GM12874 (cell line): ENCODE measurements around the gene RANGAP1.

Experiments
- TF ChIP-seq, protein P1 (sequence below): IDR thresholded peaks from 2 replicates; pipeline ENCODE4 v1.5.1; 2011; ENCODE audit warnings: low read depth, mild to moderate bottlenecking, control low read depth, low read length, moderate library complexity; ENCODE audit not compliant: insufficient read depth

RANGAP1 gene

DNA sequence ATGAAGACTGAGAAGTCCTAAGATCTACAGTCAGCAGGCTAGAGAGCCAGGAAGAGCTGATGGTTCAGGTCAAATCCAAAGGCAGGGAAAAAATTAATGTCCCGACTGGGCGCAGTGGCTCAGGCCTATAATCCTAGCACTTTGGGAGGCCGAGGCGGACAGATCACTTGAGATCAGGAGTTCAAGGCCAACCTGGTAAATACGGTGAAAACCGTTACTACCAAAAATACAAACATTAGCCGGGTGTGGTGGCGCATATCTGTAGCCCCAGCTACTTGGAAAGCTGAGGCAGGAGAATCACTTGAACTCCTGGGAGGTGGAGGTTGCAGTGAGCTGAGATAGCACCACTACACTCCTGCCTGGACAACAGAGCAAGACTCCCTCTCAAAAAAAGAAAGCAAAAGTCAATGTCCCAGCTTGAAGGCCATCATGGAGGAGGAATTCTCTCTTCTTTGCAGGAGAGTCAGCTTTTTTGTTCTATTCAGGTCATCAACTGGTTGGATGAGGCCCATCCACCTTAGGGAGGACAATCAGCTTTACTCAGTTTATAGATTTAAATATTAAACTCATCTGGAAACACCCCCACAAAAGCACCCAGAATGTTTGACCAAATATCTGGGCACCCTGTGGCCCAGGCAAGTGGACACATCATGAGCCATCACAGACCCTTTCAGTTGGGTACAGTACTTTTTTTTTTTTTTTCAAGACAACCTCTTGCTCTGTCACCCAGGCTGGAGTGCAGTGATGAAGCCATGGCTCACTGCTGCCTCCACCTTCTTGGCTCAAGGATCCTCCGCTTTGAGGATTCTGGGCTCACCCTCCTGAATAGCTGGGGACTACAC, 11.1 kb upstream of the RANGAP1 start:
- TF ChIP-seq, protein P1, sequence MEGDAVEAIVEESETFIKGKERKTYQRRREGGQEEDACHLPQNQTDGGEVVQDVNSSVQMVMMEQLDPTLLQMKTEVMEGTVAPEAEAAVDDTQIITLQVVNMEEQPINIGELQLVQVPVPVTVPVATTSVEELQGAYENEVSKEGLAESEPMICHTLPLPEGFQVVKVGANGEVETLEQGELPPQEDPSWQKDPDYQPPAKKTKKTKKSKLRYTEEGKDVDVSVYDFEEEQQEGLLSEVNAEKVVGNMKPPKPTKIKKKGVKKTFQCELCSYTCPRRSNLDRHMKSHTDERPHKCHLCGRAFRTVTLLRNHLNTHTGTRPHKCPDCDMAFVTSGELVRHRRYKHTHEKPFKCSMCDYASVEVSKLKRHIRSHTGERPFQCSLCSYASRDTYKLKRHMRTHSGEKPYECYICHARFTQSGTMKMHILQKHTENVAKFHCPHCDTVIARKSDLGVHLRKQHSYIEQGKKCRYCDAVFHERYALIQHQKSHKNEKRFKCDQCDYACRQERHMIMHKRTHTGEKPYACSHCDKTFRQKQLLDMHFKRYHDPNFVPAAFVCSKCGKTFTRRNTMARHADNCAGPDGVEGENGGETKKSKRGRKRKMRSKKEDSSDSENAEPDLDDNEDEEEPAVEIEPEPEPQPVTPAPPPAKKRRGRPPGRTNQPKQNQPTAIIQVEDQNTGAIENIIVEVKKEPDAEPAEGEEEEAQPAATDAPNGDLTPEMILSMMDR, result no peak

DNA sequence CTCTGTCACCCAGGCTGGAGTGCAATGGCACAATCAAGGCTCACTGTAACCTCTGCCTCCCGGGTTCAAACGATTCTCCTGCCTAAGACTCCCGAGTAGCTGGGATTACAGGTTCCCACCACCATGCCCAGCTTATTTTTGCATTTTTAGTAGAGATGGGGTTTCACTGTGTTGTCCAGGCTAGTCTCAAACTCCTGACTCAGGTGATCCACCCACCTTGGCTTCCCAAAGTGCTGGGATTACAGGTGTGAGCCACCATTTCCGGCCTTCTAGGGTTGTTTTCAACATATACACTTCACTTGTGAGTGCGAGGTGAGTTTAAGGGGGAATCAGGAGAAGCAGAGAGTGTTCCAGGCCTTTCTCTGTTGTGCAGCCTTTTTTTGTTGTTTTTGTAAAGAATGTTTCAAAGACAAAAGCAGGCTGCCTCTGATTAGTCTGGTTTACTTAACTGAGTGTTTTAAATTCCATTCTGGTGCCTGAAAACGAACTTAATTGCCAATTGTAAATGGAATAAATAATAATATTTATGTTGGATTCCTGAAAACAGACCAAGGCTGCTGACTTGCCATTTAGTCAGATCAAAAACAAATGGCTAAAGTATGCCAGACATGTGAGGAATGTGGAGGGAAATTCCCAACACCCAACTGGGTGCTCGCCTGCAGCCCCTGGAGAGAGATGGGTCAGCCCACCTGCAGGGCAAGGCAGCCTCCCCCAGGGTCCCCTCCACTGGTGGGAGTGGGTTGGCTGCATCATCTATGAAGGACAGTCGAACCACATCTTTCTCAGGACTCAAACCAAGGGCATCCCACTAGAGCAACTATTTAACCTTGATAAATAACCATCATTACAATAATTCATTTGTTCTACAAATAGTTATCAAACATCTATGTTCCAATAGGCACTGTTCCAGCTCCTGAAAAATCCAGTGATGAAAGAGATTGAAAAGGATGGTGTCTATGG, 4.6 kb upstream of the RANGAP1 start:
- TF ChIP-seq, protein P1, result no peak

- TF ChIP-seq, protein P1, result no peak
Measured at GRCh38 chr22:41289671-41290070, 3.7 kb upstream of the RANGAP1 start.

DNA sequence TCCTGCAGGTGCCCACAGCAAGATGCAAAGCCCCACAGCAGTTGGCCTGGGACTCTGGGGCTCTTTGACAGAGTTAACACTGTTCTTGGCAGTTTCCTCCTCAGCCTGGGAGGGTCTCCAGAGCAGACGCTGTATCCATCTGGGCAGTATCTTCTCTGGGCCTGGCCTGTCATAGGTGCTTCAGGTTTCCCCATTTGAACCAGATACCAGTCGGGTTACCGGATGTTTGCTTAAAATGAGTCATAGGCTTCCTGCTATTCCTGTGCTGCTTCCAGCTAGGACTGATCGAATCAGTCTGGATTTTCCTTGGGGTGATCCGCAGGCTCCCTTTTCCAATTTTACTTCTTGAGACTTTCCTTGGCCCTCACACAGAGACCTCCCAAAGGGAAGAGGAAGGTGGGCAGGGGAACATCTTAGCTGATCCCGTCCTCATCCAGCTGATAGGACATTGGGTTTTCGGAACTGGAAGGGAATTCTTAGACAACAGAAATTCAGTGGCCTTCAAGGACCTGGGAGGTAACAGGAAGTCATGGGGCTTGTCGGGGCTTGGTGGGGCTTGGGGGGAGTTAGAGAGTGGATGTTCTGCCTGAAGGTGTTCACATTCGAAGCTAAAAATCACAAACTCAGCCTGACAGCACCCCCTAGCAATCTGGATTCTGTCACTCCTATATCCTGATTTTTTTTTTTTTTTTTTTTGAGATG, 2.4 kb upstream of the RANGAP1 start:
- TF ChIP-seq, protein P1, result no peak

DNA sequence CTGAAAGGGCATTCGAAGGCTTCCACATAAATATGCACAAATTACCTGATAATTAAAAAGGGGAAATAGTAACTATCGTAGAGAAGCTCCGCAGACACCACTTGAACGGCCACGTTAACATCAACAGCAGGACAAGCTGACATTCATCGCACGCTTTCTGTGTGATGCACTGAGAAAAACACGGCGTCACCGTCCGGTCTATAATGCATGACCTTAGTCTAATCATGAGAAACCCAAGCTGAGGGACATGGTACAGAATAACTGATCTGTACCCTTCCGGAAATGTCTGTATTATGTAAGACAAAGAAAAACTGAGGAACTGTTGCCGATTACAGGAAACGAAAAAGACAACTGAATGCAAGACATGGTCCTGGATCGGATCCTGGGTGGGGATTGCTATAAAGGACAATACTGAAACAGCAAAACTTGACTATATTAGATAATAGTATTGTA, 678 bp upstream of the RANGAP1 start:
- TF ChIP-seq, protein P1, result no peak

GRCh38 chr22:41285441-41285819, 557 bp downstream of the RANGAP1 start:
- TF ChIP-seq, protein P1, result no peak
